OCI-LY1 (cell line): ENCODE measurements around the gene DTX2.
"Not testable (repeated sequence)": the region's sequence is repeated elsewhere in the genome, so short reads cannot be mapped to it uniquely, and the experiment has no call there.

Experiments
- H2AFZ ChIP-seq: fragments of 200-600 bp; sonication (generic), shearing (Covaris generic); 2 replicates; pipeline ENCODE4 v1.6.0; 2014; ENCODE audit warnings: antibody characterized with exemption, mild to moderate bottlenecking, low read length
- H3F3A ChIP-seq: fragments of 200-600 bp; sonication (generic), shearing (Covaris generic); 2 replicates; pipeline ENCODE4 v1.6.0; 2014; ENCODE audit warnings: mild to moderate bottlenecking, antibody characterized with exemption, low read length, moderate library complexity; ENCODE audit not compliant: insufficient read depth
- H3K27ac ChIP-seq: fragments of 200-600 bp; sonication (generic); 2 replicates; pipeline ENCODE4 v1.5.1; 2014; ENCODE audit warnings: low read length, mixed run types, mild to moderate bottlenecking, low read depth; ENCODE audit not compliant: poor library complexity, severe bottlenecking
- H3K27me3 ChIP-seq: fragments of 200-600 bp; sonication (generic); 2 replicates; pipeline ENCODE4 v1.6.0; 2014; ENCODE audit warnings: antibody characterized with exemption, mild to moderate bottlenecking, low read length, moderate library complexity; ENCODE audit not compliant: insufficient read depth
- H3K36me3 ChIP-seq: fragments of 200-600 bp; sonication (generic); 2 replicates; pipeline ENCODE4 v1.6.1; 2014; ENCODE audit warnings: mild to moderate bottlenecking, antibody characterized with exemption, low read length, moderate library complexity, mixed read lengths; ENCODE audit not compliant: insufficient read depth
- H3K4me1 ChIP-seq: fragments of 200-600 bp; sonication (generic); 2 replicates; pipeline ENCODE4 v1.5.1; 2014; ENCODE audit warnings: mild to moderate bottlenecking, low read length, moderate library complexity; ENCODE audit not compliant: insufficient read depth, severe bottlenecking
- H3K4me2 ChIP-seq: fragments of 200-600 bp; sonication (generic), shearing (Covaris generic); 2 replicates; pipeline ENCODE4 v1.6.1; 2014; ENCODE audit warnings: low read length
- H3K4me3 ChIP-seq: fragments of 200-600 bp; sonication (generic); 2 replicates; pipeline ENCODE4 v1.5.1; 2014; ENCODE audit warnings: low read length, low read depth, mild to moderate bottlenecking, mixed read lengths; ENCODE audit not compliant: poor library complexity, severe bottlenecking
- H3K79me2 ChIP-seq: fragments of 200-600 bp; shearing (Covaris generic); 2 replicates; pipeline ENCODE4 v1.6.1; 2016; ENCODE audit warnings: mixed run types, low read length, mixed read lengths; ENCODE audit not compliant: insufficient read depth
- H3K9ac ChIP-seq: fragments of 200-600 bp; sonication (generic), shearing (Covaris generic); 2 replicates; pipeline ENCODE4 v1.6.1; 2014; ENCODE audit warnings: mild to moderate bottlenecking, low read length, mixed read lengths
- H3K9me2 ChIP-seq: fragments of 200-600 bp; sonication (generic), shearing (Covaris generic); 2 replicates; pipeline ENCODE4 v1.6.1; 2014; ENCODE audit warnings: low read depth, mild to moderate bottlenecking, low read length, mixed read lengths
- H3K9me3 ChIP-seq: fragments of 200-600 bp; shearing (Covaris generic); 2 replicates; pipeline ENCODE4 v1.6.1; 2014; ENCODE audit warnings: low read length, mixed read lengths
- H4K20me1 ChIP-seq: fragments of 200-600 bp; sonication (generic), shearing (Covaris generic); 2 replicates; pipeline ENCODE4 v1.6.0; 2016; ENCODE audit warnings: mild to moderate bottlenecking, low read length; ENCODE audit not compliant: insufficient read depth

DTX2 gene

DNA sequence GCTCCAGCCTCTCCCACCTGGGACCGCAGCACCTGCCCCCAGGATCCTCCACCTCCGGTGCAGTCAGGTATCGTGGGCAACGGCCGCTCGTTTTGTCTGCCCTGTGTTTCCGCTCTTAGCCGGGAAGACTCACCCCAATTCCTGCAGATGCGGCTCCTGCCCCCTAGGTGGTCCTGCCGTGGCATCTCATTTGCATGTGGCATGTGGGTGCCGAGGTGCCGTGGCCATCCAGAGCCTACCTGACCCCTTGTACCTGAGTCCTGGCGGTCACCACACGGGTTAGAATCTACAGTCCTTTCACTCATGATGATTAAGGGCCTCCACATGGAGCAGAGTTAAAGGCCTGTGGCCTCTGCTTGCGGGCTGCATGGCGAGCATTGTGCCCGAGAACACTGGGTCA, 21.6 kb downstream of the DTX2 start:
- not testable (repeated sequence) for H3F3A ChIP-seq, H3K9ac ChIP-seq, H2AFZ ChIP-seq, H3K9me3 ChIP-seq, H3K27ac ChIP-seq, H4K20me1 ChIP-seq, H3K9me2 ChIP-seq, H3K27me3 ChIP-seq, H3K79me2 ChIP-seq, H3K4me1 ChIP-seq, H3K4me2 ChIP-seq, H3K4me3 ChIP-seq
- peaks cover 11% of the 10 kb centered on the region; the same call in 1 of the 2 replicates for H3K36me3 ChIP-seq

DNA sequence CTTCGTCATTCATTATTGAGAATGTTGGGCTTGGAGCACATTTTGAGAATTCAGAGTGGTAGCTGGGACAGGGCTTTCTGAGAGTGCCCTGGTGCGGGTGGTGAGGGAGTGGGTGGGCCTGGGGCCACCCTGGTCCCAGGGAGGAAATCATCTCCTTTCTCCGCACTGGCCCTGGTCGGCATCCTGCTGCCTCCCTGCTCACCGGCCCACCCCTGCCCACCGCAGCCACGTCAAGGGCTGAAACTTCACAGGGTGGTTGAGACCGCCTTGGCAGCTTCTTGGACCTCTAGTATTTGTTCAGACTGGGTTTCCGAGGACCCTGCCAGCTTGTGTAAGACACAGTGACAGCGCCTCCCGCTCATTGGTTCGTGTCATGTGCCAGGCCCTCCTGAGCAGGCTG, 22.9 kb downstream of the DTX2 start:
- peaks cover 11% of the 10 kb centered on the region; the same call in 1 of the 2 replicates for H3K36me3 ChIP-seq
- not testable (repeated sequence) for H3K27ac ChIP-seq, H4K20me1 ChIP-seq, H3K79me2 ChIP-seq, H3K4me3 ChIP-seq, H3K9me2 ChIP-seq, H3K27me3 ChIP-seq, H3K4me2 ChIP-seq, H3F3A ChIP-seq, H3K9me3 ChIP-seq, H3K4me1 ChIP-seq, H2AFZ ChIP-seq, H3K9ac ChIP-seq

DNA sequence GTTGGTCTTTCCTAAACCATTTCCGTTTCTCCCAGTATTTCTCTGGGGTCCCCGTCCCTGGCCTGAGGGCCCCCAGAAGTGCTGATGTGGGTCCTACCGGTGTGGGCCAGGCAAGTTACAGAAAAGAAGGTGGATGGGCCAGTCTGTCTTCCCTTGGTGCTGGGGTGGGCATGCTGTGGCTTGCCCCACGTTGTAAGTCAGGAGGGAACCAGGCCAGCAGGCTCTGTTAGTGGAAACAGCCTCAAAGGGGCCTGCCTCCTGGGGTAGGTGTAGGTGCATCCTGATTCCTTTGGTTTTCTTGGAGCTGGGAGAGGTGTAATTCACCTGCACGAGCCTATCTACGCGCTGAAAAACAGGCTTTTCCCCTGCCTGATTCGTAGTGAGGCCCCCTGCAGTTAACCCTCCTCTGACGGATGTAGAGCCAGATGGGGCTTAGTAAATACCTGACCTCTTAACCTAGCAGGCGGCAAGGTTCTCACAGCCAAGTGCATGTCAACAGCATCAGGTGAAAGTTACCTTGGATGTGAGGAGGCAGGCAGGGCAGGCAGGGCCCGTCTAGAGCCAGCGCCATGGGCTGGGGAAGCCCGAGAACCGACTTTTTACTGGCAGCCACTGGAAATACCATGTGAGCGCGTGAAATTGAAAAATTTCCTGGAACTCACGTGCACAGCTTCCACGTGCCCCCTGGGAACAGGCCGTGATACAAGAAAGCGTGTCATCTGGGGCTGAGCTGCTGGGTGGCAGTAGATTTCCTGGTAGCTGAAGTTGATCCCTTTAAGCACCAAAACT, 24.5 kb downstream of the DTX2 start:
- not testable (repeated sequence) for H3K9me2 ChIP-seq, H2AFZ ChIP-seq, H3F3A ChIP-seq, H3K27me3 ChIP-seq, H3K4me3 ChIP-seq, H4K20me1 ChIP-seq, H3K4me2 ChIP-seq, H3K79me2 ChIP-seq, H3K9me3 ChIP-seq, H3K9ac ChIP-seq, H3K4me1 ChIP-seq
- H3K27ac ChIP-seq = peak overlapping the region; percentile 39
- H3K36me3 ChIP-seq = peaks cover 11% of the 10 kb centered on the region; the same call in 1 of the 2 replicates

DNA sequence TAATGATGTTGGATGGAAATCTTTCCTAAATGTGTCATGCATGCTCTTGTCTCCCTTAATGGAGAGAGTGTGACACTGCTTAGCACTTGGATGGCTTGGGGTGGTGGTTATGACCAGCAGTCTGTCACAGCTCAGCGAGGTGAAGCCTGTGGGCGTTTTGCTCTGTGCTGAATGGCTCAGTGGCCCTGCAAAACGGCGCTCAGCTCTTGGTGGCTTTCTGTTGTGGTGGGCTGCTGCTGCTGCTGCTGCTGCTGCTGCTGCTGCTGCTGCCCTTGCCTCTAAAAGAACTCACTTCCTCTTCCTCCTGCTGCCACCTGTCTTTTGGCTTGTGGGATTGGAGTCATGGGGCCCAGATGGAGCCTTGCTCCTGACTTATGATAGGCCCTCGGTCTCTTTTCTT, 25.1 kb downstream of the DTX2 start:
- H3K27me3 ChIP-seq, H3K27ac ChIP-seq, H2AFZ ChIP-seq, H3K9me3 ChIP-seq, H3K9me2 ChIP-seq, H3F3A ChIP-seq, H3K79me2 ChIP-seq, H3K9ac ChIP-seq, H4K20me1 ChIP-seq, H3K4me3 ChIP-seq, H3K4me1 ChIP-seq, H3K4me2 ChIP-seq: not testable (repeated sequence)
- H3K36me3 ChIP-seq = peaks cover 11% of the 10 kb centered on the region; the same call in 1 of the 2 replicates

DNA sequence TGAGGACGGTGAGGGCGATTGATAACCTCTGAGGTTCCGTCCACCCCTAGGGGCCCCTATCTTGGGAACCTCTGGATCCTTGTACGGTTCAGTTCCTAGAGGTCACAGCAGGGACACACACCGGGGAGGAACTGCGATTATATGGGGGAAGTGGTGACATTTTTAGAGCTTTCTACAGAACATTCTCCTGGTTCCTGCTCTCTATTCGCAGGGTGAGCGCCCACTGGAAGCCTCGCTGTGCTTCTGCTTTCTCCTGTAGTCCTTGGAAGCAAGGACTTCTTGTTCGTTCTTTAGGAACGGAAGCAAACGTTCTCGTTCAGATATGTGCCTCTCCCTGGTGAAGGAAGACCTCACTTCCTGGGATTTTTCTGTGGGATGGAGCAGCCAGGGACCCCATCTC, 26.5 kb downstream of the DTX2 start:
- H3K79me2 ChIP-seq, H3K27ac ChIP-seq, H3F3A ChIP-seq, H4K20me1 ChIP-seq, H3K9me3 ChIP-seq, H2AFZ ChIP-seq, H3K36me3 ChIP-seq, H3K4me1 ChIP-seq, H3K4me3 ChIP-seq, H3K9me2 ChIP-seq, H3K9ac ChIP-seq, H3K27me3 ChIP-seq, H3K4me2 ChIP-seq: not testable (repeated sequence)

DNA sequence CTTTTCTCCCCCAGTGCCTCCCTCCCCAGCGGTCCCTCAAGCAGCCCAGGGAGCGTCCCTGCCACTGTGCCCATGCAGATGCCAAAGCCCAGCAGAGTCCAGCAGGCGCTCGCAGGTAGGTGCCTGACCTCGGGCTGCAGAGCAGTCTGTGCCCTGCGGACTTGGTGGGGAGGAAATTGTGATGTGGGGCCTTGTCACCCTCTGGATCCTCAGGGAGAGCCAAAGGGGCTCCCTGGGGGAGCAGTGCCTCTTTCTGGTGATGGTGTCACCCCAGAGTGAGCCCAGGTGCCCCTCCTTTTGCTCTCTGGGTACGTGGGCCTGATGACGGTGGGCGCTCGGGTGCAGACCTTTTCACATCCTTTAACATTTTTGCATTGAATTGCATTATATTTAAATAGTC, 30.6 kb downstream of the DTX2 start:
- not testable (repeated sequence) for H3K4me2 ChIP-seq, H3K4me1 ChIP-seq

DNA sequence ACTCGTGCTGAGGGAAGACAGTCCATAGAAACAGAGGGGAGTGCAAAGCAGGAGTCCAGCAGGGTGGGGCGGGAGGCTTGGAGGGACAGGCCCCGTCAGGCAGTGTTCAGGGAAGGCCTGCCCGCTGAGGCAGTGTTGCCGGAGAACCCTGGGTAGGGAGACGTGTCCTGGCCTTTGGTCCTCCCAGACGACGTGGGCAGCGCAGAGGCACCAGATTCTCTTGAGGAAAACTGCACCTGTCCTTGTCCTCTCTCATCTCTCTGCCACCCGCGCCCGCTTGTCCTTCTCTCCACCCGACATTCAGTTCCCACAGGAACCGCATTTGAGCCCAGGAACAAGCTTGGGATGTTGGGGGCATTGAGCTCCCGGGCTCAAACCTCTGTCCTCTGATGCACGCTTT, 34.2 kb downstream of the DTX2 start:
- not testable (repeated sequence) for H3K27me3 ChIP-seq, H3K4me3 ChIP-seq, H3F3A ChIP-seq, H3K36me3 ChIP-seq, H3K4me1 ChIP-seq, H3K79me2 ChIP-seq, H4K20me1 ChIP-seq, H3K4me2 ChIP-seq, H2AFZ ChIP-seq, H3K9ac ChIP-seq, H3K9me2 ChIP-seq, H3K27ac ChIP-seq, H3K9me3 ChIP-seq

More for the DNA sequence above, 30.6 kb downstream of the DTX2 start:
- H3K79me2 ChIP-seq, H3K27me3 ChIP-seq, H3K9ac ChIP-seq, H3K9me3 ChIP-seq, H2AFZ ChIP-seq, H4K20me1 ChIP-seq, H3K9me2 ChIP-seq, H3K4me3 ChIP-seq, H3K27ac ChIP-seq, H3F3A ChIP-seq, H3K36me3 ChIP-seq: not testable (repeated sequence)
